Natural killer cell treated with Interleukin-12 subunit alpha and Interleukin-12 subunit beta and Interleukin-15 and Interleukin-18, amount 100 ng/mL, for 72 hours (primary cell): Measurements from ENCODE around the gene MRPS10. TPM values are rescaled to one million over a fixed set of nuclear protein-coding genes. Genes with fewer than 3 reads are reported as not detected.

Source experiments
- ATAC-seq, 2 donors: fragments of 150-1000 bp; cut with Tn5 transposase in 1 of 2; sonication (Bioruptor Pico), chemical (Tn5 transposase) in 1 of 2; 2 replicates each; pipeline ENCODE4 v1.10.0; 2021
- DNase-seq: peaks from one replicate; pipeline ENCODE4 v3.0.0; 2022; ENCODE audit warnings: low spot score
- H3K27ac Mint-ChIP-seq, 2 donors: 1 replicate in 1 of 2; 2 replicates in 1 of 2; pipeline ENCODE4 v1.8.0; 2022; ENCODE audit warnings: mixed read lengths in 2 of 2, mild to moderate bottlenecking in 1 of 2, moderate library complexity in 1 of 2
- H3K27me3 Mint-ChIP-seq, 2 donors: 1 replicate in 1 of 2; 2 replicates in 1 of 2; pipeline ENCODE4 v1.8.0; 2022; ENCODE audit warnings: mixed read lengths in 2 of 2
- H3K36me3 Mint-ChIP-seq: one replicate; pipeline ENCODE4 v1.8.0; 2022; ENCODE audit warnings: mixed read lengths
- H3K4me1 Mint-ChIP-seq, 2 donors: 1 replicate in 1 of 2; 2 replicates in 1 of 2; pipeline ENCODE4 v1.8.0; 2022; ENCODE audit warnings: low read depth in 2 of 2, mixed read lengths in 2 of 2, mild to moderate bottlenecking in 1 of 2
- H3K4me3 Mint-ChIP-seq: one replicate; pipeline ENCODE4 v1.8.0; 2022; ENCODE audit warnings: mixed read lengths
- H3K9me3 Mint-ChIP-seq: 2 replicates; pipeline ENCODE4 v1.8.0; 2022; ENCODE audit warnings: mixed read lengths
- total RNA-seq, 2 donors: library from RNA; stranded (reverse); gene quantifications; one replicate each; pipeline ENCODE4 v1.2.3, GENCODE V29; 2022

The MRPS10 gene
- total RNA-seq, 2 donors from 2014 or later = 35.1 to 35.6 TPM

- H3K36me3 Mint-ChIP-seq = peaks cover 14% of the 10 kb centered on the region
- H3K27ac Mint-ChIP-seq = peak overlapping the region; percentile 50 to 51
- H3K9me3 Mint-ChIP-seq = no peaks in the 10 kb centered on the region
Measured at GRCh38 chr6:42251911-42252637, 34.4 kb upstream of the MRPS10 start.

GRCh38 chr6:42251500-42251899 is 33.8 kb upstream of the MRPS10 start:
- no peaks in the 10 kb centered on the region for H3K9me3 Mint-ChIP-seq
- H3K4me3 Mint-ChIP-seq = no peak overlapping the region
- peaks cover 12% of the 10 kb centered on the region for H3K36me3 Mint-ChIP-seq
- H3K4me1 Mint-ChIP-seq = peaks cover 13 to 15% of the 10 kb centered on the region in 2 donors
- ATAC-seq = no peak
- DNase-seq = no peak
- H3K27ac Mint-ChIP-seq = peak overlapping the region in 1 of 2 donors; percentile 50
- H3K27me3 Mint-ChIP-seq = no peaks in the 10 kb centered on the region

More at GRCh38 chr6:42251911-42252637, 34.4 kb upstream of the MRPS10 start:
- DNase-seq (no peak), ATAC-seq (no peak)
- Mint-ChIP-seq H3K27me3 (no peaks in the 10 kb centered on the region), H3K4me3 (no peak overlapping the region), H3K4me1 (peaks cover 13 to 15% of the 10 kb centered on the region in 2 donors)

- DNase-seq (no peak), ATAC-seq (no peak)
- Mint-ChIP-seq H3K27me3 (no peaks in the 10 kb centered on the region), H3K4me1 (peaks cover 13 to 15% of the 10 kb centered on the region in 2 donors), H3K9me3 (no peaks in the 10 kb centered on the region), H3K36me3 (peaks cover 10% of the 10 kb centered on the region), H3K27ac (no peak overlapping the region), H3K4me3 (no peak overlapping the region)
Measured at GRCh38 chr6:42250274-42250931, 32.7 kb upstream of the MRPS10 start.

GRCh38 chr6:42249279-42249678 is 31.6 kb upstream of the MRPS10 start:
- H3K36me3 Mint-ChIP-seq = peaks cover 10% of the 10 kb centered on the region

GRCh38 chr6:42243046-42243445 is 25.4 kb upstream of the MRPS10 start:
- H3K27ac Mint-ChIP-seq = no peak overlapping the region
- peaks cover 12% of the 10 kb centered on the region for H3K36me3 Mint-ChIP-seq
- no peaks in the 10 kb centered on the region for H3K9me3 Mint-ChIP-seq
- peaks cover 16 to 18% of the 10 kb centered on the region in 2 donors for H3K4me1 Mint-ChIP-seq
- DNase-seq (no peak), ATAC-seq (no peak)
- H3K4me3 Mint-ChIP-seq = no peak overlapping the region
- H3K27me3 Mint-ChIP-seq = no peaks in the 10 kb centered on the region

More at GRCh38 chr6:42249279-42249678, 31.6 kb upstream of the MRPS10 start:
- ATAC-seq (no peak), DNase-seq (no peak)
- H3K4me3 Mint-ChIP-seq = no peak overlapping the region
- no peaks in the 10 kb centered on the region for H3K9me3 Mint-ChIP-seq
- H3K27me3 Mint-ChIP-seq = no peaks in the 10 kb centered on the region
- H3K27ac Mint-ChIP-seq = no peak overlapping the region
- H3K4me1 Mint-ChIP-seq = peaks cover 13 to 15% of the 10 kb centered on the region in 2 donors

GRCh38 chr6:42241915-42242314 is 24.3 kb upstream of the MRPS10 start:
- no peaks in the 10 kb centered on the region for H3K9me3 Mint-ChIP-seq
- H3K36me3 Mint-ChIP-seq = peaks cover 11% of the 10 kb centered on the region
- peaks cover 18 to 25% of the 10 kb centered on the region in 2 donors for H3K4me1 Mint-ChIP-seq
- no peak overlapping the region for H3K4me3 Mint-ChIP-seq
- ATAC-seq = no peak
- H3K27ac Mint-ChIP-seq = no peak overlapping the region
- DNase-seq = no peak
- no peaks in the 10 kb centered on the region for H3K27me3 Mint-ChIP-seq

GRCh38 chr6:42239736-42240375 is 22.2 kb upstream of the MRPS10 start:
- peaks cover 8% of the 10 kb centered on the region for H3K36me3 Mint-ChIP-seq
- no peak for ATAC-seq

GRCh38 chr6:42239333-42239732 is 21.7 kb upstream of the MRPS10 start:
- DNase-seq (no peak), ATAC-seq (no peak)
- Mint-ChIP-seq H3K27me3 (no peaks in the 10 kb centered on the region), H3K4me3 (no peak overlapping the region), H3K9me3 (no peaks in the 10 kb centered on the region), H3K27ac (peak overlapping the region; percentile 31 to 91), H3K36me3 (peaks cover 8% of the 10 kb centered on the region), H3K4me1 (peaks cover 25 to 32% of the 10 kb centered on the region in 2 donors)

More at GRCh38 chr6:42239736-42240375, 22.2 kb upstream of the MRPS10 start:
- H3K27me3 Mint-ChIP-seq = no peaks in the 10 kb centered on the region
- no peaks in the 10 kb centered on the region for H3K9me3 Mint-ChIP-seq
- DNase-seq = no peak
- H3K4me3 Mint-ChIP-seq = no peak overlapping the region
- H3K4me1 Mint-ChIP-seq = peaks cover 25 to 32% of the 10 kb centered on the region in 2 donors
- H3K27ac Mint-ChIP-seq = peak overlapping the region; percentile 31 to 91

GRCh38 chr6:42237857-42238256 is 20.2 kb upstream of the MRPS10 start:
- no peaks in the 10 kb centered on the region for H3K9me3 Mint-ChIP-seq
- no peak overlapping the region for H3K4me3 Mint-ChIP-seq
- peaks cover 25 to 32% of the 10 kb centered on the region in 2 donors for H3K4me1 Mint-ChIP-seq
- peak overlapping the region in 1 of 2 donors; percentile 79 for H3K27ac Mint-ChIP-seq
- H3K36me3 Mint-ChIP-seq = peaks cover 8% of the 10 kb centered on the region
- no peaks in the 10 kb centered on the region for H3K27me3 Mint-ChIP-seq
- DNase-seq (no peak), ATAC-seq (no peak)

GRCh38 chr6:42236682-42237473 is 19.2 kb upstream of the MRPS10 start:
- DNase-seq = no peak
- Mint-ChIP-seq H3K9me3 (no peaks in the 10 kb centered on the region), H3K36me3 (peaks cover 8% of the 10 kb centered on the region), H3K27me3 (no peaks in the 10 kb centered on the region), H3K4me3 (peak overlapping the region; percentile 65), H3K4me1 (peaks cover 25 to 32% of the 10 kb centered on the region in 2 donors), H3K27ac (peak overlapping the region; percentile 76 to 79)
- ATAC-seq = peak in 1 of 2 donors; percentile 73

GRCh38 chr6:42236030-42236429 is 18.4 kb upstream of the MRPS10 start:
- peak in 1 of 2 donors; percentile 15 for ATAC-seq
- Mint-ChIP-seq H3K36me3 (peaks cover 8% of the 10 kb centered on the region), H3K9me3 (no peaks in the 10 kb centered on the region), H3K27ac (peak overlapping the region; percentile 76 to 79), H3K4me1 (peaks cover 25 to 32% of the 10 kb centered on the region in 2 donors), H3K27me3 (no peaks in the 10 kb centered on the region), H3K4me3 (peak overlapping the region; percentile 65)
- no peak for DNase-seq

- no peak for DNase-seq
- H3K4me1 Mint-ChIP-seq = peaks cover 7 to 9% of the 10 kb centered on the region in 2 donors
- peaks cover 11% of the 10 kb centered on the region for H3K36me3 Mint-ChIP-seq
- no peaks in the 10 kb centered on the region for H3K27me3 Mint-ChIP-seq
- H3K9me3 Mint-ChIP-seq = no peaks in the 10 kb centered on the region
- H3K4me3 Mint-ChIP-seq = no peak overlapping the region
- ATAC-seq = no peak
- peak overlapping the region in 1 of 2 donors; percentile 8 for H3K27ac Mint-ChIP-seq
Measured at GRCh38 chr6:42232035-42232434, 14.4 kb upstream of the MRPS10 start.
